ENCODE data around the gene INSIG2. TPM values are rescaled to one million over a fixed set of nuclear protein-coding genes. Genes with fewer than 3 reads are reported as not detected.

INSIG2 gene
- total RNA-seq, 1 donor from 2014 or later, result 28.1 TPM

- DNase-seq (ENCODE audit: low spot score in 2 of 2), result no peak
- no peak for FAIRE-seq
These were observed 7.3 kb downstream of the INSIG2 start for GRCh38 chr2:118095610-118096009.

DNA sequence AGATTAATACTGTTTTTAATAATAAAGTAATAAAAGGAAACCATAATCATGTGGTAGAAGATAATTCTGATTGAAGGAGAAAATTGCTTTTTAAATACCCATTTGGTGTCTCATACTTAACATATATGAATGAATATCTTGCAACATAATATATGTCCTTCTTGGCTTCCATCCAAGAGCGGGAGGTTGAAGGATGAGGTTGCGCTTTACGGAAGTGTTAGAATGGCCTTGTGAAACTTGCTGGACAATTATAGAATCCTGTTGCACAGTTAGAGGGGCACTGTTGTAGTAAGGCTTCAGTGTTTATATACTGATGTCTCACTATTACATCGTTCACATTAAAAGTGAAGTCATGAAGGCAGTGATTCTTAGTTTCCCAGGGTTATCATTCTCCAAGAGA is 9.4 kb downstream of the INSIG2 start:
- DNase-seq (ENCODE audit: low spot score in 2 of 2), result no peak
- FAIRE-seq, result no peak

DNA sequence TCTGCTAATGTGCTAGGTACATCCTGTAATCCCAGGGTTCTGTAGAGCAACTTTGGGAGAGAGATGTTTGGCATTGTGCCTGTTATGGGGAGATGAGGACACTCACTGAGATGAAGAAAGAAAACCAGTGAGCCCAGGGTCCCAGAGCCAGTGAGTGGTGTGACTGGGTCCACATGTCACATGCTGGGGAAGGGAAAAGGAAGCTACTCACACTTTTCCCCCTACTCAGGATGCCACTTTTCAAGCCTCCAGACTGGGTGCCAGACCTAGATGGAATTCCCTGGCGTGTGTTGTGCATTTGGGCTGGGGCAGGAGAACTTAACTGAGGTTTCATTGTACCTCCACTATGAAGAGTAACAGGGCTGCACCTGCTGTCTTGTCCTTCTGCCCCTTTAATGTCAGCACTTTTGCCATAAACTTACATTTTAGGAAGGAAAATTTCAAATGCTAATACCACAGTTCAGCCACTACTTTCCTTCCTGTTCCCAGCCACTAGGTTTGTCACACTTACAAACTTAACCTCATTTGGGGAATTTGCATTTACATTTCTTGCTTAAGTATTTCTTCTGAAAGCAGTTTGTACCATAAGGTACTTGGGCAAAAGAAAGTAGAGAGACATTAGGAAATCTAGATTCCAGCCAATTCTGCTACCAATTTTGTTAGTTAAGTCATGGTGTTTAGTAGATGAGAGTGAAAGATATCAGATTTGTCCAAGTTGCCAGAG is 10.2 kb downstream of the INSIG2 start:
- DNase-seq (ENCODE audit: low spot score in 2 of 2) (no peak), FAIRE-seq (no peak)

DNA sequence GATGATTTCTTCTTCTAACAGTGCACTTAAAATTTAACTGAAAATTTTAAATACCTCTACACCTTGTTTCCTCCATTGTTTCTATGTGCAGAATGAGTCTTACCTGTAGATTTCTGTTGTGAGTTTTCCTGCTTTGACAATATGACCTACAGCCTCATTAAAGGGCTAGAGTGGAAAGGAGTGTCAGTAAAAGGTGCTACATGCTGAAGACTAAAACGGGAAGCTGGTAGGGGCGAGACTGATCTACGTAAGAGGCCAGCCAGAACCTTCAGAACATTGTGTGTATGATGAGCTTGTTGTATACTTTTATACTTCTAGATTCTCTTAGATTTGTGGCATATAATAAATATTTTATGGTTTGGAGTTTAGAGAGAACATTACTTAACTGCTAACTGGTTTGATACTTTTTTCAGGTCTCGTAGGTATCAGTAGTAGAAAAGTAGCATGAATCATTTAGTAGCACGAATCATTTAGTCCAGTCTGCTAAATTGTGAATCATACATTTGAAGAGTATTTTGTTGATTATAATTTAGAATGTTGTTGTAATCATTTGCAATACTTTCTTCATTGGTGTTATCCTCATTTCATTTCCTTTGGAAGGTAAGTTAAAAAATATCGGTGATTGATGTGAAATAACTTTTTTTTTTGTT is 14.3 kb downstream of the INSIG2 start:
- FAIRE-seq, result no peak
- no peak for DNase-seq (ENCODE audit: low spot score in 2 of 2)

- DNase-seq (ENCODE audit: low spot score in 2 of 2), result no peak
These were observed 16.0 kb downstream of the INSIG2 start for GRCh38 chr2:118103951-118104940.

GRCh38 chr2:118105497-118105896 is 17.2 kb downstream of the INSIG2 start:
- FAIRE-seq, result no peak
- DNase-seq (ENCODE audit: low spot score in 2 of 2), result no peak

More at GRCh38 chr2:118103951-118104940, 16.0 kb downstream of the INSIG2 start:
- FAIRE-seq, result no peak

- no peak for FAIRE-seq
- no peak for DNase-seq (ENCODE audit: low spot score in 2 of 2)
These were observed 18.7 kb downstream of the INSIG2 start for GRCh38 chr2:118106926-118107325.

GRCh38 chr2:118110310-118110709 is 22.0 kb downstream of the INSIG2 start:
- FAIRE-seq (no peak), DNase-seq (ENCODE audit: low spot score in 2 of 2) (no peak)

- DNase-seq (ENCODE audit: low spot score in 2 of 2) (no peak), FAIRE-seq (no peak)
These were observed 22.7 kb downstream of the INSIG2 start for GRCh38 chr2:118110991-118111390.

DNA sequence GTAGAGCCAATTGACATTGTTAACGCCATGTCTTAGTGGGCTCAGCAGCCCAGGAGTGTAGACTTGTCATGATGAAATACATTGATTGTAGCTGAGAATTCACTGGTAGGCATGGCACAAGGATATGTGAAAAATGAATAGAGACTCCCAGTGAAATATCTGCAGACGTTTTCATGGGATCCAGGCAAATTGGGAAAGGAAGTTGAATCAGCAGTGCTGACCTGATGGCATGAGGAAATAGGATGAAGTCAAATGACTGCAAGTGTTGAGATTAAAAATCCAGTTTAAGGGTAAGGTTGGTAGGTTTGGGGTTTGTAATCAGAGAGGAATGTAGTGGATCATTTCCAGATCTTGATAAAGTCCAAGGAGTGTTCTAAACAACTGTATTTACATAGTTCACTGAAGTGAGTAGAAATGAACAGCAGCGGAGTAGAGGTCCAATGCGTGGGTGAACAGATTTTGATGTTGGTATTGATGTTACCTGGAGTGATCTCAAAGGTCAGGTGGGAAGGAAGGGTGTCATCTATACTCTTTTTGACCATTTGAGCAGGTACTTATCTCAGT is 24.6 kb downstream of the INSIG2 start:
- FAIRE-seq, result no peak

GRCh38 chr2:118114863-118115262 is 26.6 kb downstream of the INSIG2 start:
- DNase-seq (ENCODE audit: low spot score in 2 of 2) (no peak), FAIRE-seq (no peak)

More for the DNA sequence above, 24.6 kb downstream of the INSIG2 start:
- DNase-seq (ENCODE audit: low spot score in 2 of 2), result no peak

- no peak for DNase-seq (ENCODE audit: low spot score in 2 of 2)
- FAIRE-seq, result no peak
These were observed 27.5 kb downstream of the INSIG2 start for GRCh38 chr2:118115761-118116160.

- FAIRE-seq (no peak), DNase-seq (ENCODE audit: low spot score in 2 of 2) (no peak)
These were observed 30.2 kb downstream of the INSIG2 start for GRCh38 chr2:118118479-118118878.

DNA sequence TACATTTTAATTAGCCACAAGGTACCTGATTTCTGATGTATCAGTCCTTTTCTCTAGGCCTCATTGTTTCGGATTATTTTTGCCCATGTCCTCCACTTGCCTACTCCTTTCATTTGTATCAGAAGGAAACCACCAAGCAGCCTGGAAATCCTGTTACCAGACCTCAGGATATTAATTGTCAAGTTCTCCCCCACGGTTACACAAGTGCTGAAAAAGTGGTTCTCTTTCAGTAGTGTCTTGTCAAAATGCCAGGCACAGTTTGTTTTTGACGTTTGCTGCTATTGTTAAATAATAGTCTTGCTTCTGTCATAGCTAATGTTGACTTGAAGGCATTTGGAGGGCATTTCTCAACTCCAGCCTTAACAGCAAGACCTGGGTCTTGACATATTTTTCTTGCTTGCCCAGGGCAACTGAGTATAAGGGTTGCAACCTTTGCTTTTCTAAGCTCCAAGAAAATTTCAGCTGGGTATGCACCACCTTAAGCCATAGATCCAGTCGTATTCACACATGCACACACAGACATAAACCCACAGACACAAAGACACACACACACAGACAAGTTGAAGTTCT is 31.0 kb downstream of the INSIG2 start:
- no peak for FAIRE-seq
- no peak for DNase-seq (ENCODE audit: low spot score in 2 of 2)

- DNase-seq (ENCODE audit: low spot score in 2 of 2), result no peak
These were observed 31.6 kb downstream of the INSIG2 start for GRCh38 chr2:118119761-118120400.

GRCh38 chr2:118120401-118120780 is 32.1 kb downstream of the INSIG2 start:
- DNase-seq (ENCODE audit: low spot score in 2 of 2) (no peak), FAIRE-seq (no peak)

More at GRCh38 chr2:118119761-118120400, 31.6 kb downstream of the INSIG2 start:
- FAIRE-seq, result no peak

- FAIRE-seq (no peak), DNase-seq (ENCODE audit: low spot score in 2 of 2) (no peak)
These were observed 32.8 kb downstream of the INSIG2 start for GRCh38 chr2:118121101-118121500.

DNA sequence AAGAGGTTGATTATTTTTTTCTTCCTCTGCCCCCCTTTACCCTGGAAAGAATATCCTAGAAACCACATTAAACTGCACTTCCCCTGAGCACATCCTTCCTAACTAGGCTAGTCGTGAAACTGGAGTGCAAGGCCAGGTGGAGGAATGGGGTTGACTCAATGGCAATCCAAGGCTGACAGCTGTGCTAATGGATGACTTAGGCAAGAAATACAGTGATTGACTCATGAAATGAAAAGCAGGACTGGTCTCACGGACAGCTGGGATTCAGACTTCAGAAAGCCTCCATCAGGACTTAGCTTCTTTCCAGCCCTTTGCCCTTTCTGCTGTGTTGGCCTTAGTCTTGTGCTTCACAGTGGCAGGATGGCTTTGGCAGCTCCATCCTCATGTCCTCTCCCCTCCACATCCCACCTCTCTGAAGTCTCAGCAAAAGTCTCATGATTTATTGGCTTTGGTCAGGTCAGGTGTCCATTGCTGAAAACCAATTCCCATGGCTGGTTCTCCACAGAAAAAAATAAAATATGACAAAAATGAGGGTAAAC is 33.8 kb downstream of the INSIG2 start:
- FAIRE-seq (no peak), DNase-seq (ENCODE audit: low spot score in 2 of 2) (no peak)

DNA sequence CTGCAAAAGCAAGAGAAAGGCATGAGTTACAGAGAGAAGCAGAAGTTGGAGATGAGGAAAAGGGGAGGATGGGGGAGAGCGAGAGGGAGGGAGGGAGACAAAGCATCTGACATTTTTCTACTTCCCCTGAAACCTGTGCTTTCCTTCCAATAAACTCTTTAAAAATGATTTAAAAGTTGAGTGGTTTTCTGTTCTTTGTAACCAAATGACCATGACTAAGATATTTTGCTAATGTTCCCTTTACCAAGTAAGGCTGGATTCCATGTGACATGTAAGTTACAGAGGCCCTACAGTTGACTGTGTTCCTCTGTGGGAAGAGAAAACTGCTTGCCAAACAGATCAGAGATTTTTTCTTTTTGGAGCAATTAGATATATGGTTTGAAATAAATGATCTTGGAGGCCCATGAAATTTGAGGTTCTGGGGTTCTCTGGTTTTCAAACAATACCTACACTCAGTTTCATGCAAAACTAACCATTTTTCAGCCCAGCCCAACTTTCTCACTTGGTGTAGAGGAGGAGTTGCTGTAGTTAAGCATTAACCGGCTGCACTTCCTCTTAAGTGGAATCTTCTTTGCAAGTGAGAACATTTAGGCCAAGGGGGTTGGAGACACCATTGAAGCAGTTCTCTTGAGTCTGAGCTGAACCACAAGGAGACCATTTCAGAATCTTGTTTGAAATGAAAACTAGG is 34.5 kb downstream of the INSIG2 start:
- DNase-seq (ENCODE audit: low spot score in 2 of 2) (no peak), FAIRE-seq (no peak)

Measured in frontal cortex (tissue), 4 donors.